ENCODE measurements around the gene AGBL4. TPM values are rescaled to one million over a fixed set of nuclear protein-coding genes. Genes with fewer than 3 reads are reported as not detected.

The AGBL4 gene
- total and polyA plus RNA-seq, 2 of the 4 experiments (the other 2 are of a cell fraction): not detected

GRCh38 chr1:48667782-48668181, 1356.0 kb downstream of the AGBL4 start:
- H3K9me1 ChIP-seq (ENCODE audit: insufficient read depth, low read length): no peaks in the 10 kb centered on the region
- no peak overlapping the region for H3K27ac ChIP-seq (ENCODE audit: insufficient read depth, low read length)
- H3K4me1 ChIP-seq (ENCODE audit: control insufficient read depth, insufficient read depth, low read length): no peaks in the 10 kb centered on the region
- 100% methylated on average over 1 of the region's 1 CpG; no CpG with 5 or more reads in 1 of the 2 experiments for WGBS, 2 experiments (ENCODE audit: extremely low coverage in 2 of 2, insufficient read length in 1 of 2)
- H3K4me2 ChIP-seq (ENCODE audit: low read depth, low read length): no peak overlapping the region
- no peak overlapping the region for H2AK9ac ChIP-seq (replicated peaks; ENCODE audit: low read depth, low read length, poor library complexity)
- H3K4me3 ChIP-seq (ENCODE audit: insufficient read depth, low read depth, low read length): no peak overlapping the region
- H3K23ac ChIP-seq (ENCODE audit: low read depth, low read length): no peak overlapping the region
- H4K91ac ChIP-seq (ENCODE audit: insufficient read depth, low read depth, low read length): no peak overlapping the region
- no peak overlapping the region for H3K4ac ChIP-seq (ENCODE audit: low read depth, low read length)
- no peak overlapping the region for H2BK15ac ChIP-seq (ENCODE audit: low read depth, low read length)
- ChIA-PET POLR2A (ENCODE audit: unreplicated experiment) (no interaction called here), CTCF (no interaction called here)
- no peak for ATAC-seq (ENCODE audit: low read depth)
- no peaks in the 10 kb centered on the region for H3K9me3 ChIP-seq (ENCODE audit: control insufficient read depth, insufficient read depth, low read length)
- H3K27me3 ChIP-seq (ENCODE audit: control insufficient read depth, insufficient read depth, low read length): no peaks in the 10 kb centered on the region
- H3K36me3 ChIP-seq (ENCODE audit: control insufficient read depth, insufficient read depth, low read length): no peaks in the 10 kb centered on the region
- no peak overlapping the region for H3K18ac ChIP-seq (ENCODE audit: low read depth, low read length)
- H2BK120ac ChIP-seq (ENCODE audit: low read depth, low read length): no peak overlapping the region
- no peak overlapping the region for H2BK5ac ChIP-seq (ENCODE audit: low read depth, low read length, poor library complexity, severe bottlenecking)
- no peak overlapping the region for H3K9ac ChIP-seq (ENCODE audit: low read depth, low read length)
- no peak overlapping the region for H2BK20ac ChIP-seq (ENCODE audit: low read depth, low read length)
- no peak overlapping the region for H2AFZ ChIP-seq (replicated peaks; ENCODE audit: low read length, poor library complexity)
- in situ Hi-C loops (cut with MboI; ENCODE audit: low sequenced_read_pairs): no loop called here
- no TSS peak for BruUV-seq (replicated peaks)
- TF ChIP-seq SMC3 (IDR thresholded peaks at IDR 0.05; ENCODE audit: low read depth, low read length) (no peak), MAFK (IDR thresholded peaks at IDR 0.05; ENCODE audit: low read depth, low read length) (no peak), RAD21 (IDR thresholded peaks at IDR 0.05; ENCODE audit: low read length) (no peak), CHD1 (IDR thresholded peaks at IDR 0.05; ENCODE audit: low read depth, low read length) (no peak), POLR2A (IDR thresholded peaks at IDR 0.05; ENCODE audit: low read depth, low read length) (no peak), BHLHE40 (IDR thresholded peaks at IDR 0.05; ENCODE audit: low read depth, low read length) (no peak), MAZ (IDR thresholded peaks at IDR 0.05; ENCODE audit: borderline replicate concordance, low read depth, low read length) (no peak), MXI1 (IDR thresholded peaks at IDR 0.05; ENCODE audit: borderline replicate concordance, low read depth, low read length) (no peak), CTCF (conservative IDR thresholded peaks at IDR 0.05; ENCODE audit: low read depth, low read length) (no peak), CEBPB (IDR thresholded peaks at IDR 0.05; ENCODE audit: low read depth, low read length) (no peak), RCOR1 (IDR thresholded peaks at IDR 0.05; ENCODE audit: insufficient replicate concordance, low read length) (no peak)
- TF ChIP-seq, protein P1, sequence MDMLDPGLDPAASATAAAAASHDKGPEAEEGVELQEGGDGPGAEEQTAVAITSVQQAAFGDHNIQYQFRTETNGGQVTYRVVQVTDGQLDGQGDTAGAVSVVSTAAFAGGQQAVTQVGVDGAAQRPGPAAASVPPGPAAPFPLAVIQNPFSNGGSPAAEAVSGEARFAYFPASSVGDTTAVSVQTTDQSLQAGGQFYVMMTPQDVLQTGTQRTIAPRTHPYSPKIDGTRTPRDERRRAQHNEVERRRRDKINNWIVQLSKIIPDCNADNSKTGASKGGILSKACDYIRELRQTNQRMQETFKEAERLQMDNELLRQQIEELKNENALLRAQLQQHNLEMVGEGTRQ (IDR thresholded peaks at IDR 0.05; ENCODE audit: low read depth, low read length): no peak
- H4K20me1 ChIP-seq (ENCODE audit: insufficient read depth, low read length): no peaks in the 10 kb centered on the region
- no peak overlapping the region for H2AK5ac ChIP-seq (ENCODE audit: low read depth, low read length)
- intact Hi-C loops (cut with micrococcal nuclease): no loop called here
- H3K56ac ChIP-seq (ENCODE audit: extremely low read depth, insufficient read depth, low read length): no peak overlapping the region
- H3K14ac ChIP-seq (replicated peaks; ENCODE audit: low read depth, low read length): no peak overlapping the region
- no peaks in the 10 kb centered on the region for H3K79me1 ChIP-seq (ENCODE audit: low read depth in 1 of 2, low read length in 2 of 2)
- no peak overlapping the region for H4K8ac ChIP-seq (ENCODE audit: low read depth in 2 of 2, low read length in 2 of 2)
- no peak overlapping the region for H4K5ac ChIP-seq (ENCODE audit: low read depth, low read length)
- dilution Hi-C loops (cut with HindIII; ENCODE audit: low sequenced_read_pairs, unreplicated experiment): no loop called here
- DNase-seq: no peak
